ENCODE data around the gene ACTR1B. TPM values are rescaled to one million over a fixed set of nuclear protein-coding genes. Genes with fewer than 3 reads are reported as not detected.

The ACTR1B gene
- polyA plus RNA-seq, 1 of the 3 experiments (the other 2 are of a cell fraction): 51.5 TPM

DNA sequence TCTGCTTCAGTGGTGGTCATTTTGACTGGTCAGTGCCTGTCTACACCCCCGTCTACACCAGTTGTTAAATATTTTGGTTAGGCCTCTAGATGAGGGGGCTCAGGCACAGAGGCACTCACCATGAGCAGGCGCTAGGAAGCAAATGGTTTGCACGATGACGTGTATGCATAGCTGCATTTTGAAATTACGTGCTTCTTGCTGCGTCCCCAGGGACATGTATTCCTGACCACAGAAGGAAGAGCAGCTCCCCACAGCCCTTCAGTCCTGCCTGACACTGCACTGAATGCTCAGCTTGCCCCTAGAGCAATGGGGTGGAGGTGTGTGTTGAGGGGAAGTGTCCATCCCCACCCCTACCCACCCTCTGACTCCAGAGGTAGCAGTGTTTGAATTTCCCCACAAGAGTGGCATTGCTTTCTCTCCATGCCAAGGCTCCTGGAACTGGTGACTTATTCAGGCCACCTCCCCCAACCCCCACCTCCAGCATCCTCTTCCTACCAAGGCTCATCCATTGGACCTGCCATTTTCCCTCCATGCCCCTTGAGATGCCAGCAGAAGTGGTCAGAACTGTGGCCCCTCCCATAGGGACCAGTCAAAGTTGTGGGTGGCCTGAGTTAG, 38.1 kb upstream of the ACTR1B start (continued):
- TF ChIP-seq USF1 (IDR thresholded peaks at IDR 0.05; ENCODE audit: borderline replicate concordance, low read depth): no peak
- TF ChIP-seq NRF1 (IDR thresholded peaks at IDR 0.05; ENCODE audit: low read depth, low read length): no peak
- TF ChIP-seq EZH2phosphoT487 (IDR thresholded peaks at IDR 0.05; ENCODE audit: borderline replicate concordance, low read depth): no peak
- no peak for TF ChIP-seq FOXJ3 (CRISPR knock-in tag; IDR thresholded peaks at IDR 0.05)
- TF ChIP-seq, protein P1, sequence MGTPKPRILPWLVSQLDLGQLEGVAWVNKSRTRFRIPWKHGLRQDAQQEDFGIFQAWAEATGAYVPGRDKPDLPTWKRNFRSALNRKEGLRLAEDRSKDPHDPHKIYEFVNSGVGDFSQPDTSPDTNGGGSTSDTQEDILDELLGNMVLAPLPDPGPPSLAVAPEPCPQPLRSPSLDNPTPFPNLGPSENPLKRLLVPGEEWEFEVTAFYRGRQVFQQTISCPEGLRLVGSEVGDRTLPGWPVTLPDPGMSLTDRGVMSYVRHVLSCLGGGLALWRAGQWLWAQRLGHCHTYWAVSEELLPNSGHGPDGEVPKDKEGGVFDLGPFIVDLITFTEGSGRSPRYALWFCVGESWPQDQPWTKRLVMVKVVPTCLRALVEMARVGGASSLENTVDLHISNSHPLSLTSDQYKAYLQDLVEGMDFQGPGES (IDR thresholded peaks at IDR 0.05; ENCODE audit: low read depth, low read length): no peak
- TF ChIP-seq JUND (IDR thresholded peaks at IDR 0.05): no peak
- no peak for TF ChIP-seq RFX5 (IDR thresholded peaks at IDR 0.05; ENCODE audit: low read length)
- TF ChIP-seq TAF1 (IDR thresholded peaks at IDR 0.05; ENCODE audit: borderline replicate concordance, low read depth, low read length): no peak
- TF ChIP-seq YY1 (IDR thresholded peaks at IDR 0.05; ENCODE audit: low read depth): no peak
- no peak for TF ChIP-seq RAD21 (IDR thresholded peaks at IDR 0.05; ENCODE audit: low read length)
- TF ChIP-seq FOXM1 (IDR thresholded peaks at IDR 0.05; ENCODE audit: low read depth): no peak
- TF ChIP-seq, protein P2, sequence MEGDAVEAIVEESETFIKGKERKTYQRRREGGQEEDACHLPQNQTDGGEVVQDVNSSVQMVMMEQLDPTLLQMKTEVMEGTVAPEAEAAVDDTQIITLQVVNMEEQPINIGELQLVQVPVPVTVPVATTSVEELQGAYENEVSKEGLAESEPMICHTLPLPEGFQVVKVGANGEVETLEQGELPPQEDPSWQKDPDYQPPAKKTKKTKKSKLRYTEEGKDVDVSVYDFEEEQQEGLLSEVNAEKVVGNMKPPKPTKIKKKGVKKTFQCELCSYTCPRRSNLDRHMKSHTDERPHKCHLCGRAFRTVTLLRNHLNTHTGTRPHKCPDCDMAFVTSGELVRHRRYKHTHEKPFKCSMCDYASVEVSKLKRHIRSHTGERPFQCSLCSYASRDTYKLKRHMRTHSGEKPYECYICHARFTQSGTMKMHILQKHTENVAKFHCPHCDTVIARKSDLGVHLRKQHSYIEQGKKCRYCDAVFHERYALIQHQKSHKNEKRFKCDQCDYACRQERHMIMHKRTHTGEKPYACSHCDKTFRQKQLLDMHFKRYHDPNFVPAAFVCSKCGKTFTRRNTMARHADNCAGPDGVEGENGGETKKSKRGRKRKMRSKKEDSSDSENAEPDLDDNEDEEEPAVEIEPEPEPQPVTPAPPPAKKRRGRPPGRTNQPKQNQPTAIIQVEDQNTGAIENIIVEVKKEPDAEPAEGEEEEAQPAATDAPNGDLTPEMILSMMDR (IDR thresholded peaks at IDR 0.05): no peak
- TF ChIP-seq MEF2A (IDR thresholded peaks at IDR 0.05; ENCODE audit: borderline replicate concordance, low read depth): no peak
- TF ChIP-seq MXI1 (IDR thresholded peaks at IDR 0.05; ENCODE audit: low read depth, low read length): no peak

GRCh38 chr2:97701186-97701585, 37.3 kb upstream of the ACTR1B start:
- ChIA-PET POLR2A (no interaction called here), CTCF (interaction anchor here (1.6 to 6.4 kb wide), 5 partner anchors 25 to 685 kb away, joined by 5 to 163 read pairs (median 18); partner anchors contain the start of gene ANKRD36B)
- no peaks in the 10 kb centered on the region for H3K79me2 ChIP-seq (ENCODE audit: insufficient read depth)
- H2AFZ ChIP-seq (ENCODE audit: low read depth): no peak overlapping the region
- no peaks in the 10 kb centered on the region for H3K27me3 ChIP-seq (ENCODE audit: insufficient read depth)
- WGBS (ENCODE audit: low lambda C conversion rate): 72% methylated on average over 9 of the region's 13 CpGs
- TF ChIP-seq EP300 (IDR thresholded peaks at IDR 0.05; ENCODE audit: borderline replicate concordance in 1 of 2, low read depth in 1 of 2, low read length in 1 of 2) (no peak), RFX5 (IDR thresholded peaks at IDR 0.05; ENCODE audit: low read length) (no peak), TAF1 (IDR thresholded peaks at IDR 0.05; ENCODE audit: borderline replicate concordance, low read depth, low read length) (no peak), MXI1 (IDR thresholded peaks at IDR 0.05; ENCODE audit: low read depth, low read length) (no peak), POLR2AphosphoS5 (IDR thresholded peaks at IDR 0.05; ENCODE audit: low read depth, low read length) (no peak), SMC3 (IDR thresholded peaks at IDR 0.05; ENCODE audit: low read depth, low read length) (no peak), NFIC (IDR thresholded peaks at IDR 0.05; ENCODE audit: borderline replicate concordance) (no peak), RXRA (IDR thresholded peaks at IDR 0.05; ENCODE audit: borderline replicate concordance, low read depth) (no peak)
- H4K20me1 ChIP-seq (ENCODE audit: insufficient read depth): no peaks in the 10 kb centered on the region
- no peaks in the 10 kb centered on the region for H3K9me2 ChIP-seq
- no peak overlapping the region for H3K4me3 ChIP-seq (ENCODE audit: low read depth in 2 of 2, low read length in 1 of 2)
- H3K9ac ChIP-seq: no peak overlapping the region
- no peak for DNase-seq
- no peaks in the 10 kb centered on the region for H3K9me3 ChIP-seq
- H3F3A ChIP-seq (replicated peaks; ENCODE audit: insufficient read depth): no peaks in the 10 kb centered on the region
- no peaks in the 10 kb centered on the region for H3K36me3 ChIP-seq (replicated peaks in 1 of 2; ENCODE audit: control insufficient read depth in 1 of 2, insufficient read depth in 2 of 2, low read length in 1 of 2)
- no peaks in the 10 kb centered on the region; a peak in 1 of 4 replicates for H3K4me1 ChIP-seq (ENCODE audit: control insufficient read depth in 1 of 2, insufficient read depth in 2 of 2, low read depth in 1 of 2, low read length in 1 of 2)
- no peak overlapping the region for H3K27ac ChIP-seq (ENCODE audit: low read depth in 2 of 2, low read length in 1 of 2)
- no peak overlapping the region for H3K4me2 ChIP-seq
